K562 (cell line): ENCODE results near the gene RING1. TPM values are rescaled to one million over a fixed set of nuclear protein-coding genes. Genes with fewer than 3 reads are reported as not detected.

Source experiments
- ATAC-seq: fragments of 200-7000 bp; cut with Tn5 transposase; 3 replicates; pipeline ENCODE4 v1.9.1; 2020; ENCODE audit warnings: moderate library complexity
- BruUV-seq: library from RNA; stranded (reverse); fragments of 400-500 nt; replicated peaks from 2 replicates; lab custom pipeline; 2021; lab: Mats Ljungman, UMichigan
- CTCF ChIA-PET: fragments of 300-600 bp; formaldehyde crosslinking; extraction: SDS; loops from one replicate; lab custom pipeline; 2021; ENCODE audit warnings: low intra/inter-chr PET ratio; lab: Yijun Ruan, JAX
- POLR2A ChIA-PET: fragments of 300-600, 350-650 bp; sonication (Branson Sonifier 250); formaldehyde crosslinking; extraction: SDS; loops from one replicate; lab custom pipeline; 2021; ENCODE audit warnings: antibody characterized with exemption, inconsistent platforms; lab: Yijun Ruan, JAX
- DNase-seq, 4 experiments: peaks; one replicate each; pipeline versions ENCODE4 v3.0.0 to v3.0.0-alpha.2; 2011 to 2018; ENCODE audit warnings: low spot score in 3 of 4, mixed read lengths in 3 of 4; ENCODE audit errors: extremely low read depth in 1 of 4
- FAIRE-seq: peaks from 2 replicates; lab custom pipeline; 2011; peaks lifted over from hg19 to GRCh38; lab: Jason Lieb, UNC
- H2AFZ ChIP-seq: 2 replicates; pipeline ENCODE4 v1.6.0; 2011; ENCODE audit warnings: low read depth, low read length, control low read depth, inconsistent platforms
- H3K27ac ChIP-seq: fragments of 200-600 bp; 3 replicates; pipeline ENCODE4 v1.8.0; 2011; ENCODE audit warnings: low read depth, mild to moderate bottlenecking, control low read depth, inconsistent platforms, low read length, moderate library complexity, mixed read lengths; ENCODE audit errors: extremely low read depth
- H3K27me3 ChIP-seq, 2 experiments: fragments of 300-600 bp in 1 of 2; 2 replicates in 1 of 2; 3 replicates in 1 of 2; pipeline versions ENCODE4 v1.6.0 to v1.8.0; 2011; ENCODE audit warnings: inconsistent platforms in 2 of 2, low read length in 2 of 2, mild to moderate bottlenecking in 1 of 2, mixed read lengths in 1 of 2, moderate library complexity in 1 of 2; ENCODE audit not compliant: control insufficient read depth in 2 of 2, insufficient read depth in 2 of 2
- H3K36me3 ChIP-seq: fragments of 300-600 bp; 3 replicates; pipeline ENCODE4 v1.8.0; 2011; ENCODE audit warnings: mild to moderate bottlenecking, low read length, inconsistent platforms; ENCODE audit not compliant: control insufficient read depth, insufficient read depth
- H3K4me1 ChIP-seq, 2 experiments: fragments of 200-600 bp in 1 of 2; replicated peaks in 1 of 2; 2 replicates in 1 of 2; 3 replicates in 1 of 2; pipeline versions ENCODE4 v1.5.1 to v1.8.0; 2011; ENCODE audit warnings: inconsistent platforms in 2 of 2, low read length in 2 of 2, mild to moderate bottlenecking in 1 of 2, mixed read lengths in 1 of 2, moderate library complexity in 1 of 2; ENCODE audit not compliant: control insufficient read depth in 2 of 2, insufficient read depth in 2 of 2
- H3K4me2 ChIP-seq: 2 replicates; pipeline ENCODE4 v1.6.1; 2011; ENCODE audit warnings: low read length, control low read depth, inconsistent platforms, mixed read lengths; ENCODE audit not compliant: insufficient read depth
- H3K4me3 ChIP-seq: fragments of 200-600 bp; sonication (generic), shearing (Covaris generic); 2 replicates; pipeline ENCODE4 v1.5.1; 2016; ENCODE audit warnings: control low read depth, inconsistent platforms
- H3K79me2 ChIP-seq: fragments of 200-600 bp; 3 replicates; pipeline ENCODE4 v1.8.0; 2011; ENCODE audit warnings: low read length, inconsistent platforms; ENCODE audit not compliant: control insufficient read depth, insufficient read depth
- H3K9ac ChIP-seq, 2 experiments: 2 replicates each; pipeline versions ENCODE4 v1.6.0 to v1.6.1; 2011; ENCODE audit warnings: low read depth in 2 of 2, low read length in 2 of 2, control low read depth in 1 of 2, inconsistent platforms in 1 of 2, mild to moderate bottlenecking in 1 of 2, mixed read lengths in 1 of 2; ENCODE audit not compliant: insufficient read depth in 1 of 2
- H3K9me1 ChIP-seq: one replicate; pipeline ENCODE4 v1.6.0; 2011; ENCODE audit warnings: inconsistent platforms, mild to moderate bottlenecking, low read length, moderate library complexity; ENCODE audit not compliant: control insufficient read depth, insufficient read depth
- H3K9me3 ChIP-seq: replicated peaks from 2 replicates; pipeline ENCODE4 v1.5.1; 2011; ENCODE audit warnings: low read depth, low read length, inconsistent platforms; ENCODE audit not compliant: control insufficient read depth, insufficient read depth
- H4K20me1 ChIP-seq: replicated peaks from 2 replicates; pipeline ENCODE4 v1.6.1; 2011; ENCODE audit warnings: low read length, inconsistent platforms, mixed read lengths; ENCODE audit not compliant: control insufficient read depth, insufficient read depth
- HLTF ChIP-seq: fragments of 450-650 bp; IDR thresholded peaks from 2 replicates; pipeline ENCODE4 v1.6.1; 2016
- NCOA1 ChIP-seq: fragments of 450-650 bp; IDR thresholded peaks from 2 replicates; pipeline ENCODE4 v1.6.1; 2016; ENCODE audit warnings: low read depth
- NELFE ChIP-seq: IDR thresholded peaks from 2 replicates; pipeline ENCODE4 v1.6.1; 2011; ENCODE audit warnings: mild to moderate bottlenecking; ENCODE audit not compliant: insufficient read depth, insufficient read length
- PHF20 ChIP-seq: fragments of 450-650 bp; IDR thresholded peaks from 2 replicates; pipeline ENCODE4 v1.6.1; 2018; ENCODE audit not compliant: partially characterized antibody
- SAFB2 ChIP-seq: fragments of 200-400 bp; formaldehyde crosslinking; IDR thresholded peaks from 2 replicates; pipeline ENCODE4 v1.6.1; 2018; ENCODE audit warnings: borderline replicate concordance, low read length, low read depth, moderate library complexity; ENCODE audit not compliant: severe bottlenecking
- SOX6 ChIP-seq: fragments of 450-650 bp; IDR thresholded peaks from 2 replicates; pipeline ENCODE4 v1.6.1; 2014; ENCODE audit warnings: mild to moderate bottlenecking
- XRCC3 ChIP-seq: fragments of 450-650 bp; IDR thresholded peaks from 2 replicates; pipeline ENCODE4 v1.6.1; 2017; ENCODE audit warnings: mild to moderate bottlenecking, moderate library complexity
- ZNF212 ChIP-seq: fragments of 450-650 bp; formaldehyde crosslinking; IDR thresholded peaks from 2 replicates; pipeline ENCODE4 v1.4.0; 2020; ENCODE audit warnings: mild to moderate bottlenecking
- ZNF699 ChIP-seq: fragments of 250-450 bp; sonication (Bioruptor Pico); IDR thresholded peaks from 2 replicates; pipeline ENCODE4 v1.8.0; 2021; ENCODE audit warnings: mild to moderate bottlenecking, moderate library complexity; ENCODE audit not compliant: insufficient replicate concordance
- WGBS: fragments of 100-300 bp; shearing (Covaris generic); methylation state at CpG from one replicate; pipeline ENCODE4 v1.1.6; 2016; ENCODE audit warnings: low coverage, mixed read lengths; ENCODE audit not compliant: insufficient coverage; ENCODE audit errors: missing lambda C conversion rate; 5-methylcytosine and 5-hydroxymethylcytosine counted together
- in situ Hi-C: fragments of 300-500 bp; cut with MboI; formaldehyde crosslinking; loops from 4 replicates; pipeline ENCODE4 v1.15.0; 2018; ENCODE audit warnings: inconsistent platforms, mixed read lengths
- intact Hi-C: fragments of 100-400 bp; cut with micrococcal nuclease; formaldehyde crosslinking; loops from 2 replicates; pipeline ENCODE4 v1.14.2; 2022
- polyA plus RNA-seq, 8 experiments: library from polyadenylated mRNA; depleted of rRNA in 4 of 8; stranded (reverse) in 5 of 8; unstranded in 3 of 8; fragments of >200 nt; fragmentation: Nextera tagmentation in 2 of 8; fragmentation: Illumina TruSeq in 1 of 8; extraction: Ambion mirVana in 2 of 8; extraction: Trizol in 1 of 8; gene quantifications; 2 replicates each; pipeline versions ENCODE4 v1.2.1 to v1.2.3, GENCODE V29; 2011 to 2014; ENCODE audit warnings: inconsistent platforms in 1 of 8, missing spikeins in 1 of 8
- total RNA-seq, 7 experiments: library from RNA; depleted of rRNA in 6 of 7; stranded (reverse); fragments of >200 nt in 6 of 7; fragmentation: Illumina TruSeq in 2 of 7; extraction: Trizol in 2 of 7; gene quantifications; 2 replicates each; pipeline versions ENCODE4 v1.2.1 to v1.2.3, GENCODE V29; 2011 to 2021; ENCODE audit warnings: low replicate concordance in 1 of 7
- TF ChIP-seq, protein P1 (sequence below): fragments of 250-450 bp; sonication (Bioruptor Pico); IDR thresholded peaks from 2 replicates; pipeline ENCODE4 v1.8.0; 2022; ENCODE audit warnings: inconsistent platforms, mild to moderate bottlenecking, moderate library complexity, borderline replicate concordance
- TF ChIP-seq, protein P2 (sequence below): sonication (generic); formaldehyde crosslinking; IDR thresholded peaks from 2 replicates; pipeline ENCODE4 v1.8.0; 2022; ENCODE audit warnings: mild to moderate bottlenecking, missing genetic modification reagents

RING1 gene
- total and polyA plus RNA-seq, 9 of the 15 experiments (the other 6 are each of a cell fraction or from before 2014, with no cell fraction given): 4.2 to 59.1 (median 36.9) TPM

DNA sequence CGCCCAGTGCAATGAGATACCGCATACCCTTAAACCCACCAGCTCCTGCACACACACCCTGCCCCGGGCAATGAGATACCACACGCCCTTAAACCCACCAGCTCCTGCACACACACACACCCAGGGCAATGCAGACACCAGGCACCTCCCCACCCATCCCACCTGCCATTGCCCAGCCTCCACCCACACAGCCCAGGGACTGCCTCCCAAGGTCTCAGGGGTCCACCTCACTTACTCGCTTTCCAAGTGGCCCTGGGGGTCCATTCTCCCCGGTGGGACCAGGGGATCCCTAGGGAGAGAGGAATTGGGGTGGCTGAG is 40.1 kb upstream of the RING1 start:
- Histone ChIP-seq H3K27me3 (peaks cover 5 to 36% of the 10 kb centered on the region in 2 experiments; a peak in 3 of 5 replicates), H2AFZ (no peak overlapping the region), H3K27ac (no peak overlapping the region), H4K20me1 (peaks cover 4% of the 10 kb centered on the region; the same call in 1 of the 2 replicates), H3K9me3 (no peaks in the 10 kb centered on the region), H3K36me3 (no peaks in the 10 kb centered on the region), H3K9me1 (no peaks in the 10 kb centered on the region), H3K4me1 (peaks cover 0 to 18% of the 10 kb centered on the region in 2 experiments; a peak in 1 of 5 replicates), H3K4me2 (no peak overlapping the region), H3K79me2 (no peaks in the 10 kb centered on the region), H3K9ac (no peak overlapping the region), H3K4me3 (no peak overlapping the region)
- intact Hi-C loops: no loop called here
- ChIA-PET CTCF (no interaction called here), POLR2A (no interaction called here)
- in situ Hi-C loops: no loop called here
- BruUV-seq: no TSS peak
- no peak for ATAC-seq
- no peak for DNase-seq
- WGBS: 3% methylated on average over 6 of the region's 6 CpGs
- TF ChIP-seq SAFB2: no peak
- TF ChIP-seq, protein P1, sequence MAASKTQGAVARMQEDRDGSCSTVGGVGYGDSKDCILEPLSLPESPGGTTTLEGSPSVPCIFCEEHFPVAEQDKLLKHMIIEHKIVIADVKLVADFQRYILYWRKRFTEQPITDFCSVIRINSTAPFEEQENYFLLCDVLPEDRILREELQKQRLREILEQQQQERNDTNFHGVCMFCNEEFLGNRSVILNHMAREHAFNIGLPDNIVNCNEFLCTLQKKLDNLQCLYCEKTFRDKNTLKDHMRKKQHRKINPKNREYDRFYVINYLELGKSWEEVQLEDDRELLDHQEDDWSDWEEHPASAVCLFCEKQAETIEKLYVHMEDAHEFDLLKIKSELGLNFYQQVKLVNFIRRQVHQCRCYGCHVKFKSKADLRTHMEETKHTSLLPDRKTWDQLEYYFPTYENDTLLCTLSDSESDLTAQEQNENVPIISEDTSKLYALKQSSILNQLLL (CRISPR knock-in tag): no peak
- TF ChIP-seq NELFE: no peak
- no peak for TF ChIP-seq XRCC3
- no peak for TF ChIP-seq HLTF
- TF ChIP-seq SOX6: no peak
- TF ChIP-seq ZNF212 (CRISPR knock-in tag): no peak
- TF ChIP-seq, protein P2, sequence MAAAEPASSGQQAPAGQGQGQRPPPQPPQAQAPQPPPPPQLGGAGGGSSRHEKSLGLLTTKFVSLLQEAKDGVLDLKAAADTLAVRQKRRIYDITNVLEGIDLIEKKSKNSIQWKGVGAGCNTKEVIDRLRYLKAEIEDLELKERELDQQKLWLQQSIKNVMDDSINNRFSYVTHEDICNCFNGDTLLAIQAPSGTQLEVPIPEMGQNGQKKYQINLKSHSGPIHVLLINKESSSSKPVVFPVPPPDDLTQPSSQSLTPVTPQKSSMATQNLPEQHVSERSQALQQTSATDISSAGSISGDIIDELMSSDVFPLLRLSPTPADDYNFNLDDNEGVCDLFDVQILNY (CRISPR knock-in tag): no peak
- TF ChIP-seq PHF20: no peak
- TF ChIP-seq NCOA1: no peak
- TF ChIP-seq ZNF699 (CRISPR knock-in tag): no peak
- FAIRE-seq: no peak
